ENCODE results near the gene BCAT1. TPM values are rescaled to one million over a fixed set of nuclear protein-coding genes. Genes with fewer than 3 reads are reported as not detected.

Gene BCAT1
- total and polyA plus RNA-seq, 2 donors (not counting 3 experiments of a cell fraction or from before 2014, with no cell fraction given): 21.6 to 267 TPM

- no peaks in the 10 kb centered on the region for H3K27me3 ChIP-seq (ENCODE audit: control insufficient read depth in 2 of 2, insufficient read depth in 2 of 2, low read length in 2 of 2)
- intact Hi-C loops (cut with micrococcal nuclease) (no loop called here), dilution Hi-C loops (cut with MboI; ENCODE audit: extremely low pct_ligation_motif_present, low sequenced_read_pairs) (no loop called here)
- H3K79me2 ChIP-seq (ENCODE audit: control insufficient read depth, insufficient read depth, low read length): no peaks in the 10 kb centered on the region
- FAIRE-seq (no peak), DNase-seq (ENCODE audit: low read depth, low spot score) (no peak)
- no peaks in the 10 kb centered on the region for H4K20me1 ChIP-seq (replicated peaks; ENCODE audit: control insufficient read depth, extremely low read depth, insufficient read depth, low read length)
- no TSS peak for BruUV-seq (replicated peaks)
- peaks cover 7 to 22% of the 10 kb centered on the region in 2 experiments for H3K36me3 ChIP-seq (ENCODE audit: control insufficient read depth in 2 of 2, extremely low read depth in 1 of 2, insufficient read depth in 2 of 2, low read length in 2 of 2)
- no peak overlapping the region for H3K27ac ChIP-seq (ENCODE audit: insufficient read depth, low read depth, low read length)
- TF ChIP-seq MAX (IDR thresholded peaks at IDR 0.05; ENCODE audit: insufficient read depth, insufficient read length): no peak
- H3K9me1 ChIP-seq (replicated peaks; ENCODE audit: control insufficient read depth, extremely low read depth, insufficient read depth, low read length): no peaks in the 10 kb centered on the region
- H3K9me3 ChIP-seq (replicated peaks; ENCODE audit: control insufficient read depth, insufficient read depth, low read length): no peaks in the 10 kb centered on the region
- H3K4me2 ChIP-seq (ENCODE audit: insufficient read depth, low read length): no peak overlapping the region
- H3K9ac ChIP-seq (replicated peaks; ENCODE audit: extremely low read depth, insufficient read depth, low read length): no peak overlapping the region
- ChIA-PET POLR2A (no interaction called here), CTCF (no interaction called here)
- no peak overlapping the region for H3K4me3 ChIP-seq (replicated peaks in 1 of 3; ENCODE audit: insufficient read depth in 1 of 3, low read depth in 1 of 3, low read length in 3 of 3)
- no peaks in the 10 kb centered on the region for H3K4me1 ChIP-seq (ENCODE audit: control insufficient read depth, extremely low read depth, insufficient read depth, low read length)
- H2AFZ ChIP-seq (ENCODE audit: low read depth, low read length): no peak overlapping the region
Measured at GRCh38 chr12:24815114-24815423, 133.8 kb downstream of the BCAT1 start.

GRCh38 chr12:24814379-24815113 lies 134.4 kb downstream of the BCAT1 start:
- no peaks in the 10 kb centered on the region for H4K20me1 ChIP-seq (replicated peaks; ENCODE audit: control insufficient read depth, extremely low read depth, insufficient read depth, low read length)
- no peaks in the 10 kb centered on the region for H3K9me3 ChIP-seq (replicated peaks; ENCODE audit: control insufficient read depth, insufficient read depth, low read length)
- H3K27me3 ChIP-seq (ENCODE audit: control insufficient read depth in 2 of 2, insufficient read depth in 2 of 2, low read length in 2 of 2): no peaks in the 10 kb centered on the region
- no peaks in the 10 kb centered on the region for H3K4me1 ChIP-seq (ENCODE audit: control insufficient read depth, extremely low read depth, insufficient read depth, low read length)
- H3K27ac ChIP-seq (ENCODE audit: insufficient read depth, low read depth, low read length): no peak overlapping the region
- H2AFZ ChIP-seq (ENCODE audit: low read depth, low read length): no peak overlapping the region
- H3K9me1 ChIP-seq (replicated peaks; ENCODE audit: control insufficient read depth, extremely low read depth, insufficient read depth, low read length): no peaks in the 10 kb centered on the region
- DNase-seq (ENCODE audit: low read depth, low spot score): no peak
- POLR2A ChIA-PET: no interaction called here
- H3K36me3 ChIP-seq (ENCODE audit: control insufficient read depth in 2 of 2, extremely low read depth in 1 of 2, insufficient read depth in 2 of 2, low read length in 2 of 2): peaks cover 7 to 20% of the 10 kb centered on the region in 2 experiments
- intact Hi-C loops (cut with micrococcal nuclease): no loop called here
- no peak overlapping the region for H3K9ac ChIP-seq (replicated peaks; ENCODE audit: extremely low read depth, insufficient read depth, low read length)
- CTCF ChIA-PET: no interaction called here
- BruUV-seq (replicated peaks): no TSS peak
- dilution Hi-C loops (cut with MboI; ENCODE audit: extremely low pct_ligation_motif_present, low sequenced_read_pairs): no loop called here
- no peaks in the 10 kb centered on the region for H3K79me2 ChIP-seq (ENCODE audit: control insufficient read depth, insufficient read depth, low read length)
- no peak overlapping the region for H3K4me3 ChIP-seq (replicated peaks in 1 of 3; ENCODE audit: insufficient read depth in 1 of 3, low read depth in 1 of 3, low read length in 3 of 3)
- no peak for TF ChIP-seq FOS (IDR thresholded peaks at IDR 0.05; ENCODE audit: borderline replicate concordance, insufficient read depth, low read length)
- no peak for TF ChIP-seq POLR2AphosphoS5 (IDR thresholded peaks at IDR 0.05; ENCODE audit: insufficient read depth, low read depth, low read length)
- TF ChIP-seq CTCF (IDR thresholded peaks at IDR 0.05; ENCODE audit: extremely low read depth in 1 of 2, insufficient read depth in 1 of 2, low read depth in 1 of 2, low read length in 2 of 2): no peak
- TF ChIP-seq POLR2A (IDR thresholded peaks at IDR 0.05; ENCODE audit: low read depth, low read length): no peak
- TF ChIP-seq GATA2 (IDR thresholded peaks at IDR 0.05; ENCODE audit: insufficient read depth, insufficient read length, low read depth, low read length): no peak
- TF ChIP-seq EZH2 (IDR thresholded peaks at IDR 0.05; ENCODE audit: borderline replicate concordance, low read depth, low read length, severe bottlenecking): no peak
- no peak for TF ChIP-seq MAX (IDR thresholded peaks at IDR 0.05; ENCODE audit: insufficient read depth, insufficient read length)
- TF ChIP-seq JUN (IDR thresholded peaks at IDR 0.05; ENCODE audit: borderline replicate concordance, insufficient read depth, insufficient read length, low read depth): no peak
- no peak for TF ChIP-seq MYC (IDR thresholded peaks at IDR 0.05; ENCODE audit: low read depth, low read length)
- FAIRE-seq: no peak
- H3K4me2 ChIP-seq (ENCODE audit: insufficient read depth, low read length): no peak overlapping the region
